ENCODE measurements around the gene LMOD2.

DNA sequence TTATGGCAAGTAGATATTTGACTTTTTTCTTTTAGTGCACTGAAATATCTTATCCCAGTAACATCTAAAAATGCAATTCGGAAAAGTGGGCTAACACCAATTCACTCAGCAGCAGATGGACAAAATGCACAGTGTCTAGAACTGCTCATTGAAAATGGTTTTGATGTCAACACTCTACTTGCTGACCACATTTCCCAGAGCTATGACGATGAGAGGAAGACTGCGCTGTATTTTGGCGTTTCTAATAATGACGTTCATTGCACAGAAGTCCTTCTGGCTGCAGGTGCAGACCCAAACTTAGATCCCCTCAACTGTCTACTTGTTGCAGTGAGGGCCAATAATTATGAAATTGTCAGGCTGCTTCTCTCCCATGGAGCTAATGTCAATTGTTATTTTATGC, 26.8 kb upstream of the LMOD2 start:
- TF ChIP-seq, protein P1, sequence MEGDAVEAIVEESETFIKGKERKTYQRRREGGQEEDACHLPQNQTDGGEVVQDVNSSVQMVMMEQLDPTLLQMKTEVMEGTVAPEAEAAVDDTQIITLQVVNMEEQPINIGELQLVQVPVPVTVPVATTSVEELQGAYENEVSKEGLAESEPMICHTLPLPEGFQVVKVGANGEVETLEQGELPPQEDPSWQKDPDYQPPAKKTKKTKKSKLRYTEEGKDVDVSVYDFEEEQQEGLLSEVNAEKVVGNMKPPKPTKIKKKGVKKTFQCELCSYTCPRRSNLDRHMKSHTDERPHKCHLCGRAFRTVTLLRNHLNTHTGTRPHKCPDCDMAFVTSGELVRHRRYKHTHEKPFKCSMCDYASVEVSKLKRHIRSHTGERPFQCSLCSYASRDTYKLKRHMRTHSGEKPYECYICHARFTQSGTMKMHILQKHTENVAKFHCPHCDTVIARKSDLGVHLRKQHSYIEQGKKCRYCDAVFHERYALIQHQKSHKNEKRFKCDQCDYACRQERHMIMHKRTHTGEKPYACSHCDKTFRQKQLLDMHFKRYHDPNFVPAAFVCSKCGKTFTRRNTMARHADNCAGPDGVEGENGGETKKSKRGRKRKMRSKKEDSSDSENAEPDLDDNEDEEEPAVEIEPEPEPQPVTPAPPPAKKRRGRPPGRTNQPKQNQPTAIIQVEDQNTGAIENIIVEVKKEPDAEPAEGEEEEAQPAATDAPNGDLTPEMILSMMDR (IDR thresholded peaks at IDR 0.05) = no peak
- TF ChIP-seq POLR2A (IDR thresholded peaks at IDR 0.05) = no peak

All from Peyer's patch (tissue), 4 donors.